Liver (tissue), 3 donors: ENCODE results near the gene LAD1.

Source experiments
- ATF3 ChIP-seq: IDR thresholded peaks from 2 replicates; pipeline ENCODE4 v1.6.1; 2016; ENCODE audit warnings: antibody characterized with exemption
- CTCF ChIP-seq: fragments of 150-350 bp; IDR thresholded peaks from 2 replicates; pipeline ENCODE4 v1.5.1; 2017; ENCODE audit warnings: improper control_type of control experiment, low read depth, low read length; ENCODE audit not compliant: missing input control
- EGR1 ChIP-seq, 2 donors: IDR thresholded peaks; 2 replicates each; pipeline ENCODE4 v1.6.1; 2016 to 2018; ENCODE audit warnings: antibody characterized with exemption in 2 of 2, low read depth in 2 of 2
- GABPA ChIP-seq, 2 donors: IDR thresholded peaks in 1 of 2; conservative IDR thresholded peaks in 1 of 2; 2 replicates each; pipeline ENCODE4 v1.6.1; 2016; ENCODE audit warnings: antibody characterized with exemption in 2 of 2, mild to moderate bottlenecking in 1 of 2, moderate library complexity in 1 of 2
- JUND ChIP-seq, 2 donors: IDR thresholded peaks; 2 replicates each; pipeline ENCODE4 v1.6.1; 2016; ENCODE audit warnings: antibody characterized with exemption in 2 of 2
- MAX ChIP-seq: IDR thresholded peaks from 2 replicates; pipeline ENCODE4 v1.6.1; 2016; ENCODE audit warnings: antibody characterized with exemption
- RAD21 ChIP-seq, 2 donors: IDR thresholded peaks; 2 replicates each; pipeline ENCODE4 v1.6.1; 2016; ENCODE audit warnings: antibody characterized with exemption in 2 of 2, mild to moderate bottlenecking in 2 of 2
- SP1 ChIP-seq: IDR thresholded peaks from 2 replicates; pipeline ENCODE4 v1.6.1; 2018; ENCODE audit warnings: antibody characterized with exemption, mild to moderate bottlenecking
- TAF1 ChIP-seq: conservative IDR thresholded peaks from 2 replicates; pipeline ENCODE4 v1.6.1; 2016; ENCODE audit warnings: antibody characterized with exemption, mild to moderate bottlenecking
- YY1 ChIP-seq: IDR thresholded peaks from 2 replicates; pipeline ENCODE4 v1.6.1; 2016; ENCODE audit warnings: antibody characterized with exemption, mild to moderate bottlenecking
- ZBTB33 ChIP-seq: IDR thresholded peaks from 2 replicates; pipeline ENCODE4 v1.6.1; 2016; ENCODE audit warnings: antibody characterized with exemption
- donor health status: healthy.
- donor health status: healthy.

GRCh38 chr1:201403359-201403758 is 4.2 kb upstream of the LAD1 start:
- TF ChIP-seq CTCF = no peak
- no peak for TF ChIP-seq YY1
- TF ChIP-seq JUND (IDR thresholded peaks at IDR 0.05) = no peak
- no peak for TF ChIP-seq GABPA (IDR thresholded peaks at IDR 0.05 in 1 of 2, conservative IDR thresholded peaks at IDR 0.05 in 1 of 2)
- TF ChIP-seq ATF3 = no peak
- TF ChIP-seq ZBTB33 = no peak
- TF ChIP-seq RAD21 (IDR thresholded peaks at IDR 0.05) = no peak
- TF ChIP-seq TAF1 = no peak
- no peak for TF ChIP-seq SP1
- TF ChIP-seq MAX = no peak
- TF ChIP-seq EGR1 (IDR thresholded peaks at IDR 0.05; ENCODE audit: low read depth in 2 of 2) = no peak
